Right lobe of liver (tissue), 6 donors: ENCODE data around the gene KCNJ16. TPM values are rescaled to one million over a fixed set of nuclear protein-coding genes. Genes with fewer than 3 reads are reported as not detected.

Source experiments
- ATAC-seq, 4 donors: fragments of 200-7000 bp; cut with Tn5 transposase; one replicate each; pipeline ENCODE4 v1.9.1; 2020; ENCODE audit warnings: mild to moderate bottlenecking in 4 of 4, moderate library complexity in 4 of 4
- DNase-seq, 3 donors: peaks; one replicate each; pipeline ENCODE4 v3.0.0-alpha.2; 2020
- H3K27ac ChIP-seq, 3 donors: fragments of 200-600 bp; one replicate each; pipeline ENCODE4 v1.8.0; 2022
- H3K27me3 ChIP-seq, 2 donors: fragments of 200-600 bp; one replicate each; pipeline ENCODE4 v1.8.0; 2022
- H3K36me3 ChIP-seq, 4 donors: fragments of 200-600 bp; sonication (generic) in 1 of 4; one replicate each; pipeline versions ENCODE4 v1.5.1 to v1.8.0; 2017 to 2022; ENCODE audit warnings: control low read depth in 1 of 4
- H3K4me1 ChIP-seq, 4 donors: fragments of 200-600 bp; sonication (generic) in 1 of 4; one replicate each; pipeline versions ENCODE4 v1.5.1 to v1.8.0; 2017 to 2022; ENCODE audit warnings: control low read depth in 1 of 4
- H3K4me3 ChIP-seq, 3 donors: fragments of 200-600 bp; one replicate each; pipeline ENCODE4 v1.8.0; 2022
- H3K9me3 ChIP-seq, 4 donors: fragments of 200-600 bp; sonication (generic) in 1 of 4; one replicate each; pipeline versions ENCODE4 v1.5.1 to v1.8.0; 2017 to 2022; ENCODE audit warnings: control low read depth in 1 of 4
- CTCF ChIP-seq, 4 donors: fragments of 200-600 bp in 3 of 4; fragments of 450-650 bp in 1 of 4; IDR thresholded peaks; one replicate each; pipeline versions ENCODE4 v1.5.1 to v1.8.0; 2016 to 2022; ENCODE audit warnings: antibody characterized with exemption in 4 of 4, mild to moderate bottlenecking in 2 of 4
- POLR2A ChIP-seq: fragments of 450-650 bp; IDR thresholded peaks from one replicate; pipeline ENCODE4 v1.6.1; 2017; ENCODE audit warnings: antibody characterized with exemption, mild to moderate bottlenecking
- WGBS: methylation state at CpG from one replicate; pipeline ENCODE4 v1.1.6; 2018; ENCODE audit warnings: low coverage, low lambda C conversion rate; ENCODE audit not compliant: insufficient coverage; ENCODE audit errors: missing lambda C conversion rate; 5-methylcytosine and 5-hydroxymethylcytosine counted together
- intact Hi-C, 2 donors: fragments of 100-400 bp; cut with DNase I; formaldehyde crosslinking; loops; one replicate each; pipeline versions ENCODE4 v1.11.2 to v1.14.1; 2022
- total RNA-seq, 6 experiments: library from RNA; depleted of rRNA in 2 of 6; stranded (reverse); fragments of >200 nt in 2 of 6; fragmentation: NEBNext Ultra II Directional in 3 of 6; extraction: Animal tissue kit (Norgen Biotek cat#: 25700) in 3 of 6; gene quantifications; one replicate each; pipeline versions ENCODE4 v1.1.0 to v1.2.4, GENCODE V29; 2016 to 2023
- donor health status: DM: no; HTN: yes; CAD: no.
- donor health status: DM: no; HTN: no; CAD: no.
- donor health status: DM: no; HTN: no; CAD: no.
- donor health status: DM: no; HTN: yes; CAD: no.
- donor health status: DM: no; HTN: yes; CAD: no.

Gene KCNJ16
- total RNA-seq, 6 experiments from 2014 or later: 0.07 to 2.1 (median 0.85) TPM

DNA sequence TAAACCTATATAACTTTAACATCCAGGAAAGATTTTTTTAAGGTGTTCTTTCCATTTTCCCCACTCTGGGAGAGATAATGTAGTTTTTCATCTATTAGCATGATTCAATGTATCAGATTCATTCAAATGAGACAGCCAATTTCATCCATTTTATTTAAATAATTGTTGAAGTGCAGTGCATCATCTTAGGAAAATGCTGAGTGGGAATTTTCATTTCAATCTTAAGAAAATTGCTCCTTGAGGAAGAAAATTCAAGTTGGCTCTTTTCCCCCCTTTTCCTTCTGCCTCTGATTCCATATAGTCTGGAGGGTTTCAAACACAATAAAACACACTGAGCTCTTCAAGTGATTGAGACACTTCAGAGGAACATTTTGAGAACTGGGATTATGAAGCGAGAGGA lies 3.4 kb upstream of the KCNJ16 start:
- no peak for ATAC-seq

GRCh38 chr17:70072546-70073309 lies 2.3 kb upstream of the KCNJ16 start:
- Histone ChIP-seq H3K27me3 (no peaks in the 10 kb centered on the region), H3K4me1 (no peaks in the 10 kb centered on the region), H3K36me3 (no peaks in the 10 kb centered on the region), H3K4me3 (no peak overlapping the region), H3K27ac (no peak overlapping the region), H3K9me3 (no peaks in the 10 kb centered on the region)
- intact Hi-C loops: no loop called here
- DNase-seq: no peak
- TF ChIP-seq POLR2A (no peak), CTCF (IDR thresholded peaks at IDR 0.05) (no peak)
- no peak for ATAC-seq
- WGBS: 52% methylated on average over 5 of the region's 5 CpGs

More for the DNA sequence above, 3.4 kb upstream of the KCNJ16 start:
- intact Hi-C loops: no loop called here
- H3K27ac ChIP-seq: no peak overlapping the region
- no peak for TF ChIP-seq POLR2A
- TF ChIP-seq CTCF (IDR thresholded peaks at IDR 0.05): no peak
- H3K4me1 ChIP-seq: no peaks in the 10 kb centered on the region
- no peaks in the 10 kb centered on the region for H3K36me3 ChIP-seq
- H3K9me3 ChIP-seq: no peaks in the 10 kb centered on the region
- WGBS: 80% methylated on average over 1 of the region's 1 CpG
- no peaks in the 10 kb centered on the region for H3K27me3 ChIP-seq
- DNase-seq: no peak
- H3K4me3 ChIP-seq: no peak overlapping the region

DNA sequence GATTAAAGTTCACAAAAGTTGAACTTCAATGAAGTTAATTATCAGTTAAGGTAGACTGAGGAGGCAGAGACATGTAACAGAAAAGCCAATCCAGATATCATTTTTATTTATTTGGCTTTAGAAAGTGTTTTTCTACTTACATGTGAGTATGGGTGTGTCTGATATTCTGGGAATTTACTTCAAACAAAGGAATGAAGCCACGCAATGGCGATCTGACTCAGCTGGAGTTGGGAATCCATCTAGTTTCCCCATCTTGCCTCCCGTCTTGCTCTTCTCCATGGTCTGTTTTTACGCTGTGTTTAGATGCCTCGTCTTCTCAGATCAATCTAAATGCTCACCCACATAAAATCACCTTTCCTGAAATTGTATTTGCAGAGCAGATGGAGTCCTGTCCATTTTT lies 1.7 kb upstream of the KCNJ16 start:
- Histone ChIP-seq H3K27me3 (no peaks in the 10 kb centered on the region), H3K4me1 (no peaks in the 10 kb centered on the region), H3K4me3 (no peak overlapping the region), H3K9me3 (no peaks in the 10 kb centered on the region), H3K27ac (no peak overlapping the region), H3K36me3 (no peaks in the 10 kb centered on the region)
- no peak for TF ChIP-seq CTCF (IDR thresholded peaks at IDR 0.05)
- no peak for TF ChIP-seq POLR2A
- 74% methylated on average over 5 of the region's 5 CpGs for WGBS
- intact Hi-C loops: no loop called here
- DNase-seq: no peak
- ATAC-seq: no peak

GRCh38 chr17:70073799-70074198 lies 1.2 kb upstream of the KCNJ16 start:
- intact Hi-C loops: no loop called here
- ATAC-seq (no peak), DNase-seq (no peak)
- H3K27ac ChIP-seq: no peak overlapping the region
- H3K9me3 ChIP-seq: no peaks in the 10 kb centered on the region
- no peaks in the 10 kb centered on the region for H3K36me3 ChIP-seq
- WGBS: 62% methylated on average over 3 of the region's 3 CpGs
- H3K4me3 ChIP-seq: no peak overlapping the region
- H3K4me1 ChIP-seq: no peaks in the 10 kb centered on the region
- TF ChIP-seq CTCF (IDR thresholded peaks at IDR 0.05): no peak
- no peak for TF ChIP-seq POLR2A
- H3K27me3 ChIP-seq: no peaks in the 10 kb centered on the region
